ENCODE measurements around the gene TMEM132C.
"Not testable (repeated sequence)": the region's sequence is repeated elsewhere in the genome, so short reads cannot be mapped to it uniquely, and the experiment has no call there.

The TMEM132C gene

DNA sequence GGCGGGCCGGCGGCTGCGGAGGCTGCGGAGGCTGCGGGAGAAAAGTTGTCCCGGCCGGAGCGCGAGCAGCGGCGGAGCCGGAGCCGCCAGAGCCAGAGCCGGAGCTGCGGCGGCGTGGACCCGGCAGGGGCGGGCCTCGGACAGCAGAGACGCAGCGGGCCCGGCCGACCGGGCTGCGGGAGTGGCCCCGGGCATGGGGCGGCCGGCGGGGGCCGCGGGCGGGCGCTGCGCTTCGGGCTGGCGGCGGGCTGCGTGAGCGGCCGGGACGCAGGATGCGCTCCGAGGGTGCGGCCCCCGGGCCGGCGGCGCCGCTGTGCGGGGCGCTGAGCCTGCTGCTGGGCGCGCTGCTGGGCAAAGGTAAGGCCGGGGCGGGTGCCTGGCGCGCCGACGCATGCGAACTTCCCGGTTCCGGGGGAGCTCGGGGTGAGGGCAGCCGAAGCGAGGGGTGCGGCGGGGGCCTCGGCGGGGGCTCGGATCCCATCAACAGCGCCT is at the start of gene TMEM132C:
TSS of gene TMEM132C (plus strand) at position 40 of the 492 bp plus-strand sequence. CDS start at position 273, 233 bp downstream.
- no peak for DNase-seq

DNA sequence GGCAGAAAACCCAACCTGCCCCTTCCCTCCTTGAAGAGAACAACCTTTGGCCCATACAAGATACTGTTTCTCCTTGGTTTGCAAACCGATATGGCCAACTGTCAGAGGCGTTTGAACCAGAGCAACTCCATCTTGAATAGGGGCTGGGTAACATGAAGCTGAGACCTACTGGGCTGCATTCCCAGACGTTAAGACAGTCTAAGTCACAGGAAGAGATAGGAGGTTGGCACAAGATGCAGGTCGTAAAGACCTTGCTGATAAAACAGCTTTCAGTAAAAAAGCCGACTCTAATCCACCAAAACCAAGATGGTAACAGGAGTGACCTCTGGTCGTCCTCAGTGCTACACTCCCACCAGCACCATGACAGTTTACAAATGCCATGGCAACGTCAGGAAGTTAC is 42.7 kb upstream of the TMEM132C start:
- no peak for DNase-seq

GRCh38 chr12:128228581-128228980 is 38.4 kb upstream of the TMEM132C start:
- DNase-seq, result no peak

GRCh38 chr12:128235635-128236417 is 31.1 kb upstream of the TMEM132C start:
- no peak for DNase-seq

DNA sequence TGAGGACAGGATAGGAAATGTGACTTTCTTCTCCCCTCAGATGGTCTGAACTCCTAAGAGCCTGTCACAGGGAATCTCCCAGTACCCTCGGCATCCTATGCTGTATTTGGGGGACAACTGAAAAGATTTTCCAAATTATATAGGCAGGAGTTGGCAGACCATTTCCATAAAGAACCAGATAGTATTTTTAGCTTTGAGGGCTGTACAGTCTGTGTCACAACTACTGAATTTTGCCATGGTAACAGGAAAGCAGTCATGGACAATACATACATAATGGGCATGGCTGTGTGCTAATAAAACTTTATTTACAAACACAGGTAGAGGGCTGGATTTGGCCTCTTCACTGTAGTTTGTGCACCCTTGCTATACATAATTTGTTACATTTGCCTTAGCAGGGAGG is 30.4 kb upstream of the TMEM132C start:
- no peak for DNase-seq

DNA sequence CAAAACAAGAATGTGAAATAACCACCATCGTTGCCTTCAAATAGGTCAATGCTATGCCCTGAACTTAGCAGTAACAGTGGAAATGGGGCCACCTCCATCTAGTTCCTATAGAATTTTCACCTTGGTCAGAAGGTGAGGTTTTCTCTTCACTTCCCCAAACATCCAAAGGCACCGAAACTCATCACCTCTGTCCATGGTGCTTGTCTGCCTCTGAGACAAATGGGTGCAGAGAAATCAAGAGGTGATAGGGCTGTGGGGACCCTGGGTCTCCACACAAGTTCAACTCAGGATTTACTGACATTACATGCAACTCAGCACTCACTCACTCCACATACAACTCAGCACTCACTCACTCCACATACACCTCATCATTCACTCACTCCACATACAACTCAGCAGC is 26.2 kb upstream of the TMEM132C start:
- no peak for DNase-seq

GRCh38 chr12:128245121-128245520 is 21.8 kb upstream of the TMEM132C start:
- DNase-seq, result no peak

DNA sequence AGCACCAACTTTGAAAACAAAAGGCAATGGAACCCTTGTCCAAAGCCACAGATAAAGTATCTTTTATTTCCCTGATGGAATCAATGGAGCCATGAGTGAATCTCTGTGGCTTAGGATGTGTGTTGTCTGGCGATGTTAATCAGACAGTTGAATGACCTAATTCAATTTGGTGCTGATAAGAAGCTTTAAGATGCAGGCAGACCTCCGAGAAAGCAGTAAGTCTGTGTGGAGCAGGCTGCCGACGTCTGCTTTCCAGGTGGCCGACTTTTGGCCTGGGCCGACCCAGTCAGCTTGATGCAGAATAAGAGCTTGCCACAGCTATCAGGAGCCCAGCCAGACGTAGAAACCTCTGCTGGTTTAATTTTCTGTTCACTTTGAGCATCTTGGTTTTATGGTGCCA is 21.1 kb upstream of the TMEM132C start:
- DNase-seq, result no peak

GRCh38 chr12:128250096-128250495 is 16.9 kb upstream of the TMEM132C start:
- DNase-seq, result no peak

DNA sequence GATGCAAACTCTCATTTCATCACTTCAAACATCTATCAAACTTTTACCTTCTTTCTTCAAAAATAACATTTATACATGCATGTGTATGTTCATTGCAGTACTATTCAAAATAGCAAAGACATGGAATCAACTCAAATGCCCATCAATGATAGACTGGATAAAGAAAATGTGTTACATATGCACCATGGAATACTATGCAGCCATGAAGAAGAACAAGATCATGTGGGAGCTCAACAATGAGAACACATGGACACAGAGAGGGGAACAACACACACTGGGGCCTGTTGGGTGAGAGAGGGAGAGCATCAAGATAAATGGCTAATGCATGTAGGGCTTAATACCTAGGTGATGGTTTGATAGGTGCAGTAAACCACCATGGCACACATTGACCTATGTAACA is 13.1 kb upstream of the TMEM132C start:
- not testable (repeated sequence) for DNase-seq

- DNase-seq, result no peak
Observed at GRCh38 chr12:128258866-128259555, 8.0 kb upstream of the TMEM132C start.

- no peak for DNase-seq
Observed at GRCh38 chr12:128259556-128260070, 7.4 kb upstream of the TMEM132C start.

DNA sequence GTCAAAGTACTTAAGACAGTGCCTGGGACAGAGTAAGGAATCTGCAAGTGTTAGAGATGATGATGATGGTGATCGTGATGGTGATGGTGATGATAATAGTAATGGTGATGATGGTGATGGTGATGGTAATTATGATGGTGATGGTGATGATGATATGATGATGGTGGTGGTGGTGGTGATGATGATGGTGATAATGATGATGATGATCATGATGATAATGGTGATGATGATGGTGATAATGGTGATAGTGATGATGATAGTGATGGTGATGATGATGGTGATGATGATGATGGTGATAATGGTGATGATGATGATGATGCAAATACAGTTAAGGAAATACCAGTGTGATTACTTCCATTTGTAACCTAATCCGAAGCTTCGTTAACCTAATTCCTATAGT is 5.2 kb upstream of the TMEM132C start:
- no peak for DNase-seq

- no peak for DNase-seq
Observed at GRCh38 chr12:128265566-128265965, 1.4 kb upstream of the TMEM132C start.

GRCh38 chr12:128266086-128266485 is 884 bp upstream of the TMEM132C start:
- DNase-seq, result no peak

- DNase-seq, result no peak
Observed at GRCh38 chr12:128266541-128267130, 334 bp upstream of the TMEM132C start.

- no peak for DNase-seq
Observed at GRCh38 chr12:128267651-128268378, 845 bp downstream of the TMEM132C start.

DNA sequence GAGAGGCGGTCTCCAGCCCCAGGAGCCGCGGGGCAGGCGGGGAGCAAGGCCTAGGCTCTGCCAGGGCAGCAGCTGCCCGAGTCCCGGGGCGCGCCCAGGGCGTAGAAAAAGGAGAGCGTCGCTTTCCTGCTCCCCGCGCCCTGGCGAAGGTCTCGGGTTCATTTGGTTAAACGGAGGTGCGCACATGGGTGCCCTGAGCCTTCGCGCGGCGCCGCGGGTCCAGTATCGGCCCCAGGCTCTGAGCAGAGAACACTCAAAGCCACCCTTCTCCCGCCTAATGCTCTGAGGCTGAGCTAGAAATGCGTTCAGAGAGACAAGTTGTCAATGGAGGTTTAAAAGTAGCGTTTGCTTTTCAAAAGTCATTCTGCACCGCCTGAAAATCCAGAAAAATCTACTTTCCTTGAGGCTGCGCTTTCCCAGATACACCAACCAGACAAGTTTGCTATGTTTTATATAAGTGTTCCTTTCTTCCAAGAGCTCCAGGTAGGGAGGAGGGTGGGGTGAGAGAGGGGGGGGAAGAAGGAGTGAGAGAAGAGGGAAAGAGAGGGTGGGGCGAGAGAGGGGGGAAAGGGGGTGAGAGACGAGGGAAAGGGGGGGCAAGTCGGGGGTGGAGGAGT is 1.5 kb downstream of the TMEM132C start:
- DNase-seq, result no peak

DNA sequence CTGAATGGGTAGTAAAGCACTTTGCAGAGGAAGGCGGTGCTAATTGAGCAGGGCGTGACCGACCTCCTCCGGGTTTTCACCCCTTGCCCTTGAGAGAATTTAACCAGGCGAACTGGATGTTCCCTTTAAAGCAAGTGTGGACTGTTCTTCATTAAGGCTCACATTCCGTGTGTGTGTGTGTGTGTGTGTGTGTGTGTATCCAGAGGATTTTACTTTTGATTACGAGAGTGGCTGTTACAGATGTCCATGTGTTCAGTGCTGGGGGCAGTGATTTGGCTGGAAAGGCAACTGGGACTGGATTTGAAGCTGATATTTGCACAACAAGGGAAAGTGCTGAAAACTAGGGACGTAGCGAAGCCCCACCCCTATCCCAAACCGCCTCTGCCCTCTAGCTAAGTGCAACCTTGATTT is 2.2 kb downstream of the TMEM132C start:
- DNase-seq, result no peak

- no peak for DNase-seq
Observed at GRCh38 chr12:128276471-128276870, 9.5 kb downstream of the TMEM132C start.

DNA sequence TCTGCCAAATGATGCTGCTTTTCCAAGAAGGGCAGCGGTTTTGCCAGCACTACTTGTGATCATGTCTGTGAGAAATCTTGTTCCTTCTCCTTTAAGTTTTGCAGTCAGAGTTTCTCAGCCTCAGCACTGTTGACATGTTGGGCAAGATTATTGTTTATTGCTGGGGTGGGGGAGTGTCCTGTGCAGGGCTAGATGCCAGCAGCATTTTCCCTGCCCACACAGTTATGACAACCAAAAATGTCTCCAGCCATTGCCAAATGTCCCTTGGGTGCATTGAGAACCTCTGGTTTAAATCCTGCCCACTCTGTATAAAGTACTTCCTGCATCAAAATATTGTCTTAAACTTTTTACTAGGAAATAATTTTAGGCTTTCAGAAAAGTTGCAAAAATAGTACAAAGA is 20.0 kb downstream of the TMEM132C start:
- DNase-seq, result no peak

DNA sequence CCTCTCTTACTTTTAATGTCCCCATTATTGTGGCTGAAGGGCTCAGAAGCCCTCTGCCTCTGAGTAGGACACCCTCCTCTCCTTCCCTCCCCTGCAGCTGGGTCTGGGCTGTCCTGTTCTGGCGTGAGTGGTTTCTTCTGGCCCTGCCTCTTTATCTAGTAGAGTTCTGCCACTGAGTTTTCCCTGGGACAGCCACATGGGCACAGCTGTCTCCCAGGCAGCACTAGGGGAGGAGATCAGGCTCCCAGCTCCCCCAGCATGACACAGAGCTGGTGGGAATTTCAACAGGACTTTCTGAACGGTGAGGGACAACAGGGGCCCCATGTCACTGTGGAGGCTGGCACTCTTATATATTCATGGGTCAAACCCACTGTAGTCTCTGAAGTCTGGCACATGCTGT is 21.4 kb downstream of the TMEM132C start:
- no peak for DNase-seq

Measured in CD4-positive, alpha-beta T cell treated with Interferon alpha-2 for 1 hour (primary cell).